GM23338 (cell line): ENCODE data around the gene JDP2. TPM values are rescaled to one million over a fixed set of nuclear protein-coding genes. Genes with fewer than 3 reads are reported as not detected.

Experiments used
- ATAC-seq: fragments of 200-7000 bp; cut with Tn5 transposase; 3 replicates; pipeline ENCODE4 v1.9.1; 2020
- DNase-seq: peaks from one replicate; pipeline ENCODE4 v3.0.0-alpha.2; 2015; ENCODE audit warnings: low spot score
- H2AFZ ChIP-seq: fragments of 200-600 bp; sonication (generic); 2 replicates; pipeline ENCODE4 v1.8.0; 2016; ENCODE audit warnings: antibody characterized with exemption, mild to moderate bottlenecking, moderate library complexity
- H3F3A ChIP-seq: fragments of 200-600 bp; sonication (generic); replicated peaks from 2 replicates; pipeline ENCODE4 v1.8.0; 2017; ENCODE audit warnings: antibody characterized with exemption, mixed run types, low read depth
- H3K27ac ChIP-seq: fragments of 200-600 bp; sonication (generic); 2 replicates; pipeline ENCODE4 v1.6.1; 2016; ENCODE audit warnings: low read depth
- H3K27me3 ChIP-seq: fragments of 200-600 bp; sonication (generic); 2 replicates; pipeline ENCODE4 v1.8.0; 2016; ENCODE audit warnings: mild to moderate bottlenecking, mixed run types, moderate library complexity; ENCODE audit not compliant: insufficient read depth
- H3K36me3 ChIP-seq: fragments of 200-600 bp; sonication (generic); 2 replicates; pipeline ENCODE4 v1.8.0; 2016; ENCODE audit warnings: mild to moderate bottlenecking; ENCODE audit not compliant: insufficient read depth
- H3K4me1 ChIP-seq: fragments of 200-600 bp; sonication (generic); 2 replicates; pipeline ENCODE4 v1.8.0; 2016; ENCODE audit warnings: mild to moderate bottlenecking, moderate library complexity; ENCODE audit not compliant: insufficient read depth
- H3K4me2 ChIP-seq: fragments of 200-600 bp; sonication (generic); 2 replicates; pipeline ENCODE4 v1.7.1; 2017; ENCODE audit warnings: mixed run types
- H3K4me3 ChIP-seq: fragments of 200-600 bp; sonication (generic); 2 replicates; pipeline ENCODE4 v1.6.1; 2016; ENCODE audit warnings: mixed run types
- H3K79me2 ChIP-seq: fragments of 200-600 bp; sonication (generic); replicated peaks from 2 replicates; pipeline ENCODE4 v1.8.0; 2017; ENCODE audit warnings: mild to moderate bottlenecking; ENCODE audit not compliant: insufficient read depth
- H3K9me2 ChIP-seq: fragments of 200-600 bp; sonication (generic); 2 replicates; pipeline ENCODE4 v1.8.0; 2017; ENCODE audit not compliant: insufficient read depth
- H4K20me1 ChIP-seq: fragments of 200-600 bp; sonication (generic); replicated peaks from 2 replicates; pipeline ENCODE4 v1.8.0; 2017; ENCODE audit warnings: mild to moderate bottlenecking; ENCODE audit not compliant: insufficient read depth
- H3K27ac Mint-ChIP-seq: 2 replicates; pipeline ENCODE4 v1.8.0; 2020; ENCODE audit warnings: inconsistent platforms, mild to moderate bottlenecking, moderate library complexity, mixed read lengths
- H3K27me3 Mint-ChIP-seq: 3 replicates; pipeline ENCODE4 v1.8.0; 2022; ENCODE audit warnings: low read depth, mild to moderate bottlenecking, moderate library complexity, mixed read lengths, inconsistent platforms; ENCODE audit not compliant: insufficient read depth, poor library complexity
- H3K36me3 Mint-ChIP-seq: 3 replicates; pipeline ENCODE4 v1.8.0; 2021; ENCODE audit warnings: low read depth, mild to moderate bottlenecking, inconsistent platforms, moderate library complexity, mixed read lengths
- H3K4me1 Mint-ChIP-seq: 3 replicates; pipeline ENCODE4 v1.8.0; 2020; ENCODE audit warnings: mild to moderate bottlenecking, inconsistent platforms, mixed read lengths
- H3K4me3 Mint-ChIP-seq: 3 replicates; pipeline ENCODE4 v1.8.0; 2021; ENCODE audit warnings: moderate library complexity, mild to moderate bottlenecking, inconsistent platforms, mixed read lengths
- H3K9me3 Mint-ChIP-seq: 3 replicates; pipeline ENCODE4 v1.8.0; 2020; ENCODE audit warnings: moderate library complexity, mild to moderate bottlenecking, inconsistent platforms, mixed read lengths
- ETS1 ChIP-seq: IDR thresholded peaks from 2 replicates; pipeline ENCODE4 v1.6.1; 2016; ENCODE audit warnings: antibody characterized with exemption
- EZH2 ChIP-seq: fragments of 200-600 bp; sonication (generic); IDR thresholded peaks from one replicate; pipeline ENCODE4 v1.8.0; 2017; ENCODE audit warnings: antibody characterized with exemption, mild to moderate bottlenecking, low read depth; ENCODE audit not compliant: unreplicated experiment
- EZH2phosphoT487 ChIP-seq: fragments of 200-600 bp; sonication (generic); IDR thresholded peaks from one replicate; pipeline ENCODE4 v1.8.1; 2018; ENCODE audit warnings: antibody characterized with exemption; ENCODE audit not compliant: unreplicated experiment
- JUNB ChIP-seq: IDR thresholded peaks from one replicate; pipeline ENCODE4 v1.6.1; 2016; ENCODE audit warnings: antibody characterized with exemption; ENCODE audit not compliant: unreplicated experiment
- POLR2AphosphoS5 ChIP-seq: IDR thresholded peaks from 2 replicates; pipeline ENCODE4 v1.6.1; 2016; ENCODE audit warnings: antibody characterized with exemption, low read depth
- STAT1 ChIP-seq: IDR thresholded peaks from one replicate; pipeline ENCODE4 v1.6.1; 2016; ENCODE audit warnings: antibody characterized with exemption; ENCODE audit not compliant: unreplicated experiment
- ZNF331 ChIP-seq: fragments of 250-450 bp; sonication (Bioruptor Pico); IDR thresholded peaks from 2 replicates; pipeline ENCODE4 v1.5.0; 2020; ENCODE audit warnings: low read depth, mild to moderate bottlenecking, moderate library complexity
- polyA plus RNA-seq: library from polyadenylated mRNA; unstranded; fragments of >200 nt; fragmentation: Nextera tagmentation; extraction: Ambion mirVana; gene quantifications from 2 replicates; pipeline ENCODE4 v1.2.1, GENCODE V29; 2016
- total RNA-seq: library from RNA; depleted of rRNA; stranded (reverse); fragments of >200 nt; shearing (Covaris generic); gene quantifications from 2 replicates; pipeline ENCODE4 v1.2.3, GENCODE V29; 2014
- TF ChIP-seq, protein P1 (sequence below): IDR thresholded peaks from one replicate; pipeline ENCODE4 v1.6.1; 2018; ENCODE audit warnings: antibody characterized with exemption; ENCODE audit not compliant: unreplicated experiment
- TF ChIP-seq, protein P2 (sequence below): fragments of 250-450 bp; sonication (Bioruptor Pico); IDR thresholded peaks from 2 replicates; pipeline ENCODE4 v1.5.0; 2020; ENCODE audit warnings: mild to moderate bottlenecking, moderate library complexity

The JDP2 gene
- total and polyA plus RNA-seq, 2 experiments from 2014 or later = 12.5 to 38.9 TPM

GRCh38 chr14:75511201-75511600 lies 83.4 kb downstream of the JDP2 start (continued):
- TF ChIP-seq, protein P1, sequence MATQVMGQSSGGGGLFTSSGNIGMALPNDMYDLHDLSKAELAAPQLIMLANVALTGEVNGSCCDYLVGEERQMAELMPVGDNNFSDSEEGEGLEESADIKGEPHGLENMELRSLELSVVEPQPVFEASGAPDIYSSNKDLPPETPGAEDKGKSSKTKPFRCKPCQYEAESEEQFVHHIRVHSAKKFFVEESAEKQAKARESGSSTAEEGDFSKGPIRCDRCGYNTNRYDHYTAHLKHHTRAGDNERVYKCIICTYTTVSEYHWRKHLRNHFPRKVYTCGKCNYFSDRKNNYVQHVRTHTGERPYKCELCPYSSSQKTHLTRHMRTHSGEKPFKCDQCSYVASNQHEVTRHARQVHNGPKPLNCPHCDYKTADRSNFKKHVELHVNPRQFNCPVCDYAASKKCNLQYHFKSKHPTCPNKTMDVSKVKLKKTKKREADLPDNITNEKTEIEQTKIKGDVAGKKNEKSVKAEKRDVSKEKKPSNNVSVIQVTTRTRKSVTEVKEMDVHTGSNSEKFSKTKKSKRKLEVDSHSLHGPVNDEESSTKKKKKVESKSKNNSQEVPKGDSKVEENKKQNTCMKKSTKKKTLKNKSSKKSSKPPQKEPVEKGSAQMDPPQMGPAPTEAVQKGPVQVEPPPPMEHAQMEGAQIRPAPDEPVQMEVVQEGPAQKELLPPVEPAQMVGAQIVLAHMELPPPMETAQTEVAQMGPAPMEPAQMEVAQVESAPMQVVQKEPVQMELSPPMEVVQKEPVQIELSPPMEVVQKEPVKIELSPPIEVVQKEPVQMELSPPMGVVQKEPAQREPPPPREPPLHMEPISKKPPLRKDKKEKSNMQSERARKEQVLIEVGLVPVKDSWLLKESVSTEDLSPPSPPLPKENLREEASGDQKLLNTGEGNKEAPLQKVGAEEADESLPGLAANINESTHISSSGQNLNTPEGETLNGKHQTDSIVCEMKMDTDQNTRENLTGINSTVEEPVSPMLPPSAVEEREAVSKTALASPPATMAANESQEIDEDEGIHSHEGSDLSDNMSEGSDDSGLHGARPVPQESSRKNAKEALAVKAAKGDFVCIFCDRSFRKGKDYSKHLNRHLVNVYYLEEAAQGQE = no peak

- Mint-ChIP-seq H3K27me3 (peaks cover 3% of the 10 kb centered on the region), H3K4me1 (peaks cover 9% of the 10 kb centered on the region; the same call in 2 of the 3 replicates), H3K27ac (no peak overlapping the region), H3K36me3 (no peaks in the 10 kb centered on the region), H3K9me3 (peaks cover 4% of the 10 kb centered on the region; the same call in 2 of the 3 replicates), H3K4me3 (no peak overlapping the region)
- 0 out of 2 replicates have a peak overlapping the region, but pooled peaks have one; percentile 97 for H2AFZ ChIP-seq
- H3K79me2 ChIP-seq = no peaks in the 10 kb centered on the region
- H3K4me2 ChIP-seq = no peak overlapping the region
- no peaks in the 10 kb centered on the region for H3K27me3 ChIP-seq
- no peak overlapping the region for H3K27ac ChIP-seq
- H3K9me2 ChIP-seq = no peaks in the 10 kb centered on the region
- peaks cover 11% of the 10 kb centered on the region for H3K4me1 ChIP-seq
- 0 out of 2 replicates have a peak, but pooled peaks cover 3% of the 10 kb centered on the region for H3F3A ChIP-seq
- ATAC-seq (peak; percentile 56), DNase-seq (peak; percentile 21)
- H4K20me1 ChIP-seq = no peaks in the 10 kb centered on the region
- no peaks in the 10 kb centered on the region for H3K36me3 ChIP-seq
- H3K4me3 ChIP-seq = no peak overlapping the region
- TF ChIP-seq EZH2 (no peak), EZH2phosphoT487 (no peak), POLR2AphosphoS5 (no peak), ETS1 (no peak), ZNF331 (no peak), JUNB (no peak), STAT1 (no peak)
- TF ChIP-seq, protein P2, sequence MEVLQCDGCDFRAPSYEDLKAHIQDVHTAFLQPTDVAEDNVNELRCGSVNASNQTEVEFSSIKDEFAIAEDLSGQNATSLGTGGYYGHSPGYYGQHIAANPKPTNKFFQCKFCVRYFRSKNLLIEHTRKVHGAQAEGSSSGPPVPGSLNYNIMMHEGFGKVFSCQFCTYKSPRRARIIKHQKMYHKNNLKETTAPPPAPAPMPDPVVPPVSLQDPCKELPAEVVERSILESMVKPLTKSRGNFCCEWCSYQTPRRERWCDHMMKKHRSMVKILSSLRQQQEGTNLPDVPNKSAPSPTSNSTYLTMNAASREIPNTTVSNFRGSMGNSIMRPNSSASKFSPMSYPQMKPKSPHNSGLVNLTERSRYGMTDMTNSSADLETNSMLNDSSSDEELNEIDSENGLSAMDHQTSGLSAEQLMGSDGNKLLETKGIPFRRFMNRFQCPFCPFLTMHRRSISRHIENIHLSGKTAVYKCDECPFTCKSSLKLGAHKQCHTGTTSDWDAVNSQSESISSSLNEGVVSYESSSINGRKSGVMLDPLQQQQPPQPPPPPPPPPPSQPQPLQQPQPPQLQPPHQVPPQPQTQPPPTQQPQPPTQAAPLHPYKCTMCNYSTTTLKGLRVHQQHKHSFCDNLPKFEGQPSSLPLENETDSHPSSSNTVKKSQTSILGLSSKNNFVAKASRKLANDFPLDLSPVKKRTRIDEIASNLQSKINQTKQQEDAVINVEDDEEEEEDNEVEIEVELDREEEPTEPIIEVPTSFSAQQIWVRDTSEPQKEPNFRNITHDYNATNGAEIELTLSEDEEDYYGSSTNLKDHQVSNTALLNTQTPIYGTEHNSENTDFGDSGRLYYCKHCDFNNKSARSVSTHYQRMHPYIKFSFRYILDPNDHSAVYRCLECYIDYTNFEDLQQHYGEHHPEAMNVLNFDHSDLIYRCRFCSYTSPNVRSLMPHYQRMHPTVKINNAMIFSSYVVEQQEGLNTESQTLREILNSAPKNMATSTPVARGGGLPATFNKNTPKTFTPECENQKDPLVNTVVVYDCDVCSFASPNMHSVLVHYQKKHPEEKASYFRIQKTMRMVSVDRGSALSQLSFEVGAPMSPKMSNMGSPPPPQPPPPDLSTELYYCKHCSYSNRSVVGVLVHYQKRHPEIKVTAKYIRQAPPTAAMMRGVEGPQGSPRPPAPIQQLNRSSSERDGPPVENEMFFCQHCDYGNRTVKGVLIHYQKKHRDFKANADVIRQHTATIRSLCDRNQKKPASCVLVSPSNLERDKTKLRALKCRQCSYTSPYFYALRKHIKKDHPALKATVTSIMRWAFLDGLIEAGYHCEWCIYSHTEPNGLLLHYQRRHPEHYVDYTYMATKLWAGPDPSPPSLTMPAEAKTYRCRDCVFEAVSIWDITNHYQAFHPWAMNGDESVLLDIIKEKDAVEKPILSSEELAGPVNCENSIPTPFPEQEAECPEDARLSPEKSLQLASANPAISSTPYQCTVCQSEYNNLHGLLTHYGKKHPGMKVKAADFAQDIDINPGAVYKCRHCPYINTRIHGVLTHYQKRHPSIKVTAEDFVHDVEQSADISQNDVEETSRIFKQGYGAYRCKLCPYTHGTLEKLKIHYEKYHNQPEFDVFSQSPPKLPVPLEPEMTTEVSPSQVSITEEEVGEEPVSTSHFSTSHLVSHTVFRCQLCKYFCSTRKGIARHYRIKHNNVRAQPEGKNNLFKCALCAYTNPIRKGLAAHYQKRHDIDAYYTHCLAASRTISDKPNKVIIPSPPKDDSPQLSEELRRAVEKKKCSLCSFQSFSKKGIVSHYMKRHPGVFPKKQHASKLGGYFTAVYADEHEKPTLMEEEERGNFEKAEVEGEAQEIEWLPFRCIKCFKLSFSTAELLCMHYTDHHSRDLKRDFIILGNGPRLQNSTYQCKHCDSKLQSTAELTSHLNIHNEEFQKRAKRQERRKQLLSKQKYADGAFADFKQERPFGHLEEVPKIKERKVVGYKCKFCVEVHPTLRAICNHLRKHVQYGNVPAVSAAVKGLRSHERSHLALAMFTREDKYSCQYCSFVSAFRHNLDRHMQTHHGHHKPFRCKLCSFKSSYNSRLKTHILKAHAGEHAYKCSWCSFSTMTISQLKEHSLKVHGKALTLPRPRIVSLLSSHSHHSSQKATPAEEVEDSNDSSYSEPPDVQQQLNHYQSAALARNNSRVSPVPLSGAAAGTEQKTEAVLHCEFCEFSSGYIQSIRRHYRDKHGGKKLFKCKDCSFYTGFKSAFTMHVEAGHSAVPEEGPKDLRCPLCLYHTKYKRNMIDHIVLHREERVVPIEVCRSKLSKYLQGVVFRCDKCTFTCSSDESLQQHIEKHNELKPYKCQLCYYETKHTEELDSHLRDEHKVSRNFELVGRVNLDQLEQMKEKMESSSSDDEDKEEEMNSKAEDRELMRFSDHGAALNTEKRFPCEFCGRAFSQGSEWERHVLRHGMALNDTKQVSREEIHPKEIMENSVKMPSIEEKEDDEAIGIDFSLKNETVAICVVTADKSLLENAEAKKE (CRISPR knock-in tag) = no peak
- TF ChIP-seq, protein P1 = no peak
Observed at GRCh38 chr14:75513911-75514672, 86.3 kb downstream of the JDP2 start.
